ENCODE results near the gene PPP2R5C.
"Not testable (repeated sequence)": the region's sequence is repeated elsewhere in the genome, so short reads cannot be mapped to it uniquely, and the experiment has no call there.

Gene PPP2R5C

DNA sequence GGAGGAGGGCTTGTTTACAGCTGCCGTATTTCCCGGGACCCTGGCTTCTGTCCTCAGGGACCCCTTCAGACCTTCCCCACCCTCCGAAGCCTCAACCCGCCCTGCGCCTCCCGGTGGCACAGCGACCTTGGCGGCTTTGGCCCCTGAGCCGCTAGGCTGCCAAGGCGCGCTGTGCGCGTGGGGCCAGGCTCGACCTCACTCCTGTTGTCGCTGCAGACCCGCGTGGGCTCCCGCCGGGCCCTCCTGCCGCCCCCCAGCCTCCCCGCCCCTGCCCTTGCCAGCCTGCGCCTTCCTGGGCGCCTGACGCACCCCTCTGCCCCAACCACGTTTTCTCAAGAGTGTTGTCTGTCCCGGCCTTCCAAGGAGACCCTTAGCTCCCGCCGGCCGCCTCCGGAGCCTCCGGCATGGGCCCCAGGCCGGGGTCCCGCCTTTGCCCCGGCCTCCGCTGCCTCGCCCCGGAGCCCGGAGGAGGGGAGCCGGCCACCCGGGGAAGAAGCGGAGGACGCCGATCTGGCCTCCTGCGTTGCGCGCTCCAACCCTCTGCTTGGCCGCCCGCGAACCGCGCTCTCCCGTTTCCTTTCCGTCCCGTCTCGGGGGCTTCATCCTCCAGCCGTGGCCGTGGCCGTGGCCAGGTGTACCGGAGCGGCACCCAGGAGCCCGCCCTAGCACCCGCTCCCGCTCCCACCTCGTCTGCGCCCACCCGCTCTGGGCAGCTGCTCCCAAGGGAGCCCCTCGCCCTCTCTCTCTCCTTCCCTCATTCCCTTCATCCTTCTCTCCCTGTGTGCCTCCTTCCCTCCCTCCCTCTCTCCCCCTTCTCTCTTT is 19.9 kb downstream of the PPP2R5C start:
- no peak for DNase-seq

DNA sequence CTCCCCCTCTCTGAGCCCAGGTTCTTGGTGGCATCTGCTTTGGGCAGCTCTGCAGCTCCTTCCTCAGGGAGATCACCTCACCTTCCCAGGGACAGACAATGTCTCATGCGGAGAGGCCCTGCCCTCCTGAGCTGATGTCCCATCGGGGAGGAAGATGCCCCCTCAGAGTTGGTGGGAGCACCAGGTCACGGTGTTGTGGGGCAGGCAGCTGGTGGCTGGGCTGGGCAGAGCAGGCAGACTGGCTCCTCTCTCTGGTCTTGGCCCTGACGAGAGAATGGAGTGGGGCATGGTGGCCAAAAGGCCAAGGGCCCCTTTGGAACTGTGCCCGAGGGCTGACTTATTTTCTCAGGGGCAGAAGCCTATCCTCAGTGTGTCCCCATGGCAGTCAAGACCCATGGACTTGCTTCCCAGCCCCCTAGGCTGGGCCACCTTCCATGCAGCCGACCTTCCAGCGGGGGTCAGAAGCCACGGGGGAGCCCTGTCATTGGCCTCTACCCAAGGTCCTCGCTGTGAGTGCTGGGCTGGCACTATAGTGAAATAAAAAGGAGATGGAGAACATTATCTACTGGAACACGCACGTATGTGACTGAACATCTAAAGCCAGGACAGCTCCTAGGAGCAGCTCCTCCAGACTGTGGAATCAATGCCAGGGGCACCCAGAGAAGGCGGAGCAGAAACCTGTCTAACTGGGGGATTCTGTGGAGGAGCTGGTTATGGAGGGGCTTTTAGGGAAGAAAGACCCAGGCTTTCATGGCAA is 21.9 kb downstream of the PPP2R5C start:
- DNase-seq = no peak

DNA sequence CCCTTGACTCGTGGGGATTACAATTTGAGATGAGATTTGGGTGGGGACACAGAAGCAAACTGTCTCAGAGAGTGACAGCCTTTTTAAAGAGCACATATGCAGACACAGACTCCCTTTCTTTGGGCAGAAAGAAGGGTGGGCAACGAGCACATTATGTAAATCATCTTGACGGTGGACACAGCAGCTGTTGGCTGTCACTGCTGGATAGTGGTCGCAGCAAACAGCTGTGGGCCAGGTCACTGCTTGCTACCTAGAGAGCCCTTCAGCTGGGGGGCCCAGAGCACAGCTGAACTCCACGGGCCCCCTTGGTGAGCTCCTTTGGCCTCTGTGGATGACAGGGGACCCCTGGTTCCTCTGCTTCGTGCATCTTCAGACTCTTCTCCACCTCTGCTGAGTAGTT is 23.1 kb downstream of the PPP2R5C start:
- DNase-seq = no peak

DNA sequence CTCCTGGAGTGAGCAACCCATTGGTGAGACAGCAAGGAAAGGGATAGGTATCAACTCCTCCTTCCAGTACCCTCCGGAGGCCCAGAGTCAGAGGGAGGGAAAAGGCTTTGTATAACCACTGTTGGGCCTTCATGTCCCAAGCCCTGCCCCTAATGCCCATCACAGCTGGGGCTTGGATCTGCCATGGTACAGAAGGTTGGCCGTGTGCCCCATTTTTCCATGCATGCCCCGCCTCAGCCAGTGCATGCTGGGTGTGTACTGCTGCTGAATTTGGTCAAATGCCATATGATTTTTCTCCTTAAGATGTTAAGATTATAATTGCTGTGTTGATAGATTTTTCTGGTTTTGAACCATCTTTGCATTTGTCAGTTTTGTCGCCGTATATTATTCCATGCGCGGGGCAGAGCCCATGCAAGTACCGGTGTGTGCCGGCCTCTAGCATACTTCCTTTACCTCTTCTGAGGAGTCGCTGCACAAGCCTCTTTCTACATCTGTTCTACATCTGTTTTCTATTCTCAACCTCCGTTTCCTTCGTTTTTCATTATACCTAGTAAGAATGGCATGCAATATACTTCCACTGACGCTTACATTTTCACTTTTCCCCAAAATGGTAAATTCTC is 26.6 kb downstream of the PPP2R5C start:
- DNase-seq = no peak

DNA sequence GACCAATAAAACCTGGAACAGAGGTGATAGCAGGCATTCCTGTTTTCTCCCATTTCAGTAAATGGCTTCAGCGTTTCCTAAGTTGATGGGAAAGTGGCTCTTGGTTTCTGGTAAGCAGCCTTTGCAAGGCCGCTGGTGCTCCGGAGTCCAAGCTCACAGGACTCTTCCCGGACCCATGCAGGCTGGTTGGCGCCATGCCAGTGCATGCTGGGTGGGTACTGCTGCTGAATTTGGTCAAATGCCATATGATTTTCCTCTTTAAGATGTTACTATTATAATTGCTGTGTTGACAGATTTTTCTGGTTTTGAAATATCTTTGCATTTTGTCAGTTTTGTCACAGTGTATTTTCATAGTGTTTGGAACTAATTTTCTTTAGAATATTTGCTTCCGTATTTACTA is 27.7 kb downstream of the PPP2R5C start:
- DNase-seq = no peak

DNA sequence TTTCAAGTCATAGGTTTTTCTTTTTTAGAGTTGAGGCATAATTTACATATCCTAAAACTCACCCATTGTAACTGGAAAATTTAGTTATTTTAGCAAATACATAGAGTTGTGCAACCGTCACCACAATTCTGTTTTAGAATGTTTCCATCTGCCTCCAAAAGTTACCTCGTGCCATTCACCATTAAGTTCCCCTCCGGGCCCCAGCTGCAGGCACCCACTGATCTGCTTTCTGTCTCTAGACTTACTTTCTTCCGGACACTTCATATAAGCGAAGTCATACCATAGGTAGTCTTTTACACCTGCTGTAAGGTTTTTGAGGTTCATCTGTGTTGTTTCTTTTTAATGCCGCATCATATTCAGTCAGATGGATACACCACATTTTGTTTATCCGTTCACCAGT is 28.7 kb downstream of the PPP2R5C start:
- DNase-seq = peak in 1 of 2 donors; percentile 17

DNA sequence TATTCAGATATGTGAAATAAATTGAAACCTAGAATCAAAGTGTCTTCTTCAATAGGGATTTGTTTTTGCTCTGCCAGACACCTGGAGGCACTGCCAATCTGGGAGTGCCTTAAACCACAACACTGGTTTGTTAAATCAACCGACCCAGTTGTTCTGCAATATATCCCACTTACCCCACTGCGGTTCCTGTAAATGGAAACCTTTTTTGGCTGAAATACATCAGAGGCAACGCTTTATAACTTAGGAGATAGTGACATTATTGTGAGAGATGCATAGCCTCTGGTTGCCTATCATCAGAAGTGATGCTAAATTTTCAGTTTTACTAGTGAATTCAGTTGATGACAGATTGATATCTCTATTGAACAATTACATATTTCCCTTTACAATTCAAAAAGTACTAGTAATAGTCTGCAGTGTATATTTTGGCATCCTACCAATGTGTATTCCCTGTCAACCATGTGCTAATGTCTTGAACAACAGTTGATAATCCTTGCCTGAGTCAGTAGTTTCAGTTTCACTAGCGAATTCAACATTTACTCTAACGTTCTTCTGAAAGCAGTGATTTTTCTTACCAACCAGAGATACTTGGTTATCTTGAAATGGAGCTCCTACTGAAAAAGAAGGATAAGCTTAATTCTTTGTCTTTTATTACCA is 30.5 kb downstream of the PPP2R5C start:
- DNase-seq = no peak

DNA sequence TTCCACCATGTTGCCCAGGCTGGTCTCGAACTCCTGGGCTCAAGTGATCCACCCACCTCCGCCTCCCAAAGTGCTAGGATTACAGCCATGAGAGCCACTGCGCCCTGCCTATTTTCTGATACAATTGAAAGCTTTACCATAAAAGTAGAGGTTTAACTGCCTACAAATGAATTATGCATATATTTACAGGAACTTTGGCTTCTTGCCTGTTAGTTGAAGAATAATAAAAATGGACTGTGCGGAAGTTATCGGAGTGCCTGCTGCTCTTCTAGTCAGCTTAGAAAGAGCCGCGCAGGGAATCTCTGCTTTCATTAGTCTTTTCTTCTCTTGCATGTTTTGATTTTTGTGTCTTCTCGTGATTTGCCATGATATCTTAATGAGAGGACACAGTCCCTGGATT is 34.5 kb downstream of the PPP2R5C start:
- DNase-seq = no peak

DNA sequence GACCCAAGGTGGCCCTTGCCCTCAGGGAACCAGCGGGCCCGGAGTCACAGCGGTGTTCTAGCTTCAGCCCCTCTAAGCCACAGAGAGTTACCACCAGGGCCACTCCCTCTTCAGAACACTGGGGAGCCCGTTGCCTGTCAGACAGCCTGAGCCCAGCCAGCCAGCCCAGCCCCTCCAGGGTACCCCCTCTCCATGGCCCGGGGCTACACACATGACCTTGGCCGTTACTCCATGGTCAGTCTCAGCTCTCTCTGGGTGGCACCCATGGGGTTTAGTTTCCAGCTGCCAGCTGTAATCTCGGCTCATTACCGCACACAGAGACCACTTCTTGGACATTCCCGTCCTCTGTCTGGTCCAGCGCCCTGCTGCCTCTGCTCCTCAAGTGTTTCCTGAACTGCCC is 35.0 kb downstream of the PPP2R5C start:
- no peak for DNase-seq

DNA sequence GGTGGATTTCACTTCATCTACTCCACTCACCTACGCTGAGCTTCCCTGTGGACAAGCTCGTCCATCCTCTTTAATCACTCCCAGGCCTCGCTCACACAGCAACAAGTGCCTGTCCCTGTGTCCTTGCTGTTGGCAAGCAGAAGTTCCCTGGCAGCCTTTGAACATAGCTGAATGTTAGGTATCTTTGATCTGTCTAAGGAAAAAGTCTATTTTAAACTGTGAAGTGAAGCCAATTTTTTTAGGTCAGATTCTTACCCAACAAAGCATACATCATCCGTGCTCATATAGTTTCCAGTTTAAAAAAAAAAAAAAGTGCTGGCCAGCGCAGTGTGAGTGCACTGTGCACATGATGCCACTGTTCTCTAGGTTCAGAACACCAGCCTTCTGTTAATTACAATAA is 36.3 kb downstream of the PPP2R5C start:
- DNase-seq = no peak

DNA sequence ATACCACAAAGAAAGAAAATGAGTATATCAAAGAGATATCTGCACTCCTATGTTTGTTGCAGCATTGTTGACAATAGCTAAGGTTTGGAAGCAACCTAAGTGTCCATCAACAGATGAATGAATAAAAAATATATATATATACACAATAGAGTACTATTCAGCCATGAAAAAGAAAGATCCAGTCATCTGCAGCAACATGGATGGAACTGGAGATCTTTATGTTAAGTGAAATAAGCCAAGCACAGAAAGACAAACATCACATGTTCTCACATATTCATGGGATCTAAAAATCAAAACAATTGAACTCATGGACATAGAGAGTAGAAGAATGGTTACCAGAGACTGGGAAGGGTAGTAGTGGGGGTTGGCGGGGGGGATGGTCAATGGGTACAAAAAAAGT is 42.9 kb downstream of the PPP2R5C start:
- DNase-seq = not testable (repeated sequence)

DNA sequence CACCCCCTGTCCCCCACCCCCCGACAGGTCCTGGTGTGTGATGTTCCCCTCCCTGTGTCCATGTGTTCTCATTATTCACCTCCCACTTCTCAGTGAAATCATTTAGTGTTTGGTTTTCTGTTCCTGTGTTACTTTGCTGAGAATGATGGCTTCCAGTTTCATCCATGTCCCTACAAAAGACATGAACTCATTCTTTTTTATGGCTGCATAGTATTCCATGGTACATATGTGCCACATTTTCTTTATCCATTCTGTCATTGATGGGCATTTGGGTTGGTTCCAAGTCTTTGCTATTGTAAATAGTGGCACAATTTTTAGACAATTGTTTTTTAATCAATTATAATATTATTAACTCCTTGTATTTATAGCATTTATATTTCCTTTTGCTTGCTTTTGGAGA is 44.7 kb downstream of the PPP2R5C start:
- DNase-seq = not testable (repeated sequence)

DNA sequence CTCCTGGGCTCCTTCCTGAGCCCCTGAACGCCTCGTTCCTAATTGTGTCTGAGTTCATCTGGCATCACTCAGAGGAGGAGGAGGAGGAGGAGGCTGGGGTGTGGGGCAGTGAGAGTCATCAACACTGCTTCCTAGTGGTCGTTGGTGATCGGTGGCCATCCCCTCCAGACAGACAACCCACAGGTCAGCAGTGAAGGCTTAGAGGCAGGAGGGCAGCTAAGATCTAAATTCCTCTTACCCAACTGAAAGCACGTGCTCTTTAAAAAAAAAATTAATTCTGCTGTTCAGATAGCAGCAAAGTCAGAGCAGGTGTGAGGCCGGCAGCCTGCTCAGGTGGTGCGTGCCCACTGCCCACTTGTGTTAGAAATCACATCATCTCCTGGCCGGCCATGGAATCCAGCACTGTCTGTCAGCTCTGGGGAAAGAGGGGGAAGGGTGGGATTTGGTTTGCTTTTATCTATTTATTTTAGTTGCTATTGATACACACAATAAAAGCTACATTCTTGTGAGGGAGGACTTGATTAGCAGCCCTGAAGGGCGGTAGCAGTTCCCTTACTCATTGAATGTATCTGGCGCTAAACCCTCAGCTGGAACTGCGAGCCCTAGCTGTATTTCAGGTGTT is 46.6 kb downstream of the PPP2R5C start:
- DNase-seq = no peak

DNA sequence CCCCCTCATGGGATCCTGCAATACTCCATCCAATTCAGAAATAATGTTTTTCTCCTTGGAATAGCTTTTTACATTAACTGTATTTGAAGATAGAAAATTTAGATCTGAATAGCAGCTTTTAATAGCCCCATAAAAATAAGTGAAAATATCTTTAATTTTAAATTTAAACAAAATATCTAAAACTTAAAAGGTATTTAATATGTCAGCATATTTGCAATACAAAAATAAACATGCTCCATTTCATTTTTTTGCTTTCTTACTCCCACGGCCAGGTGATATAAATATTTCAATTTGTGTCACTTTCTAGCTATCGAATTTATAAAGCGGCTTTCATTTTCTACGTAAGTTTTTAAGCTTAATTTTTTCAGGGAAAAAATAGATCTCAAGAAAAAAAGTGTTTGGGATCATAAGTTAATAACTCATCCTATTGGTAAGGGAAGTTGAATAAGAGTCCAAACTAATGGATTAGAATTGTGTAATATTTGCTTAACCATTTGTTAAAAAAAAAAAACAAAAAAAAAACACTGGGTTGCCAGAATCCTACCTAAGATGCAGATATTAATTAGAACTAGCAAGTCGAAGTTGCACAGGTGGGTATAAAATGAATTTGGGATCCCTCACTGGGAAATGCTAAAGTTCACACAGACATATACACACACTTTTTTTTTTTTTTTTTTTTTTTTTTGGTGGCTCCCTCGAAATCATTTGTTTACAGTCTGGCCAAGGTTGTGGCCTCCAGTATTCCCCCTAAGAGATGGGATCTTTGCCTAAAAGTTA is 47.6 kb downstream of the PPP2R5C start:
- DNase-seq = peak in 1 of 2 donors; percentile 24

DNA sequence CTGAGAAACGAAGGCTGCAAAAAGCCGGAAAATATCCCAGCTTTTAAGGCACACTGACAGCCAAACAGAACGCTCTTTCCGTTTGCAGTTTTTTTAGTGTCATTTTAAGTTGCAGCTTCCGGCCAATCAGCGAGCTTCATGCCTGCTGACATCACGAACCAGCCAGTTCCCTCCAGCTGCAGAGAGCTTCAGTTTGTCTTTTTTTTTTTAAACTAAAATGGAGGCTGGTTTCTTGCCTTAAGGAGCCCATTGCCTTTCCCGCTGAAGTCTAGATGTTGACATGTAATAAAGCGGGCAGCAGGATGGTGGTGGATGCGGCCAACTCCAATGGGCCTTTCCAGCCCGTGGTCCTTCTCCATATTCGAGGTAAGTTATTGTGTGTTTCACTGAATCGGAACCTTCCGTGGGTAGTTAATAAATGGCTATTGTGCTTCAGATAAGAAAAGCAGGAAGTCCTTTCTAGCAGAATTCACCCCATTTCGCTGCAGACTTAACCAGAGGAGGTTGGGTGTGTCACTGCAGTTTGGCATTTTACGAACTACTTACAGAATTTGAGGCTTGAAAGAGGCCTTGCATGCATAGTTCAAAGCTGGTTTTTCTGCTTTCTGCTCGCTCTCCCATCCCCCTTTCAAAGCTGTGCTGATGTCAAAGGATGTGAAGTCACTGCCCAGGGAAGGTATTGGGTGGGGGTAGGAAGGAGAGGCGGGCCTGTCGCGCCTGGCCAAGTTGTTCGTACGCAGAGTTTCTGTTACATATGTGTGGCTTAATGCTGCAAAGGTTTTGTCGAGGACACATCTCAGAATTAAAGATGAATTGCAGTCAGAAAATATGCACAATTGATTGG is 48.4 kb downstream of the PPP2R5C start:
- DNase-seq = peak; percentile 94 to 95

DNA sequence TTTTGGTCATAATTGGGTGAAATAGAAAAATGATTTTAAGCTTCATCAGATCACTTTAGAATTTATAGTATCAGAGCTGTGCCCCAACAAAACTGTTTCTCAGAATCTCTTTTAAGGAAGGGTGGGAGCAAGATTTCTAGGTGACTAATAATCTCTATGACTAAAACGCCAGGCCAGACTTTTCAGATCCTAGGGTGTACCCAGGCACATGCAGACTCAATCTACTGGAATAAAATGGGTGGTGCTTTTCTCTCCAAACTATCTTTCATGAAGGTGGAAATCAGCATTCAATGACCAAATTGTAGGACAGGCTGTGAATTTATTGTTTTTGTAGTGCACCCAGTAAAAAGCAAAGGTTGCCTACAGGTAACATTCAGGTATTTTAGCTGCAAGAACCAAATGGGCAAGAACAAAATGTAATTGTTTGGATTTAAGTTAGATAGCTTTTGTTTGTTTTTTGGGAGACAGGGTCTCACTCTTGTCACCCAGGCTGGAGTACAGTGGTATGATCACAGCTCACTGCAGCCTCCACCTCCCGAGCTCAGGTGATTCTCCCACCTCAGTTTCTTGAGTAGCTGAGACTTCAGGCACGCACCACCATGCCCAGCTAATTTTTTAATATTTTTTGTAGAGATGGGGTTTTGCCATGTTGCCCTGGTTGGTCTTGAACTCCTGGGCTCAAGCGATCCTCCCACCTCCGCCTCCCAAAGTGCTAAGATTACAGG is 49.5 kb downstream of the PPP2R5C start:
- peak in 1 of 2 donors; percentile 41 for DNase-seq

DNA sequence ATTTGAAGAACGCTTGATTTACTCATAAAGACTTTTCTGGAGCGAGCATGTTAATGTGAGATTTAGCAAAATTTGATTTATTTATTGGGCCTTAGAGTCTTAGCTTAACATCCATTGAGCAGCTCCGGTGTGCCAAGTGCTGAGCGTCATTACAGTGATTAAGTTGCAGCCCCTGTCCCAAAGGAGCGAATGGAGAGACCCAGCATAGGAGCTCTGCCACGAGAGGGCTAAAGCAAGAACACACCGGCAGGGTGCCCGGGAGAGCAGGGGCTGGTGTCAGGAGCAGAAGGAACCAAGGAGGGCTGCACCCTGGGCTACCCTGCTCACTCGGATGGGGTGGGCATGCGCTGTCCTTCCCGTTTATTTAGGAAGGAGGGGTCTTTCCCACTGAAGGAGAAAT is 50.6 kb downstream of the PPP2R5C start:
- no peak for DNase-seq

DNA sequence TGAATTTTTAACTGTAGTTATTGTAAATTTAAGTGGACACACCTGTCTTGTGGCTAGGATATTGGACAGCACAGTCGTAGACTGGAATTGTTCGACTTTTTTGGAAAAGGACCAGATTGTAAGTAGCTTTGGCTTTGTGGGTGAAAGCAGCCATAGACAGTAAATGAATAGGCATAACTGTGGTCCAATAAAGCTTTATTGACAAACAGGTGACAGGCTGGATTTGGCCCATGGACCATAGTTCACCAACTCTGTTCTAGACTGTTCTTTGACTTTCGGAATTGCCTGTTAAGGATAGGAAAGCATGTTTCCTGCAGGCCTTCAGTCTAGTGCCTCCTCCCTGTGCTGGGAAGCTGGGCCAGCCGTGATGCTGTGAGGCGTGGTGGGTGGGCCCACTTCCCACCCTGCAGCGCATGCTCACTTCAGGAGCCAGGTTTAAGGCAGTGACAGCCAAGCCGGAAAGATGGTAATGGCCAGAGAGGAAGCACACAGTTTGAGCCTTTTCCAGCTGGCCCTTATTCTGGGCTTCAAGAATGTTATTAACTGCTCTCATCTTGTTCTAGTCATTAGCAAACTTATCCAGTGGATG is 51.8 kb downstream of the PPP2R5C start:
- DNase-seq = no peak

DNA sequence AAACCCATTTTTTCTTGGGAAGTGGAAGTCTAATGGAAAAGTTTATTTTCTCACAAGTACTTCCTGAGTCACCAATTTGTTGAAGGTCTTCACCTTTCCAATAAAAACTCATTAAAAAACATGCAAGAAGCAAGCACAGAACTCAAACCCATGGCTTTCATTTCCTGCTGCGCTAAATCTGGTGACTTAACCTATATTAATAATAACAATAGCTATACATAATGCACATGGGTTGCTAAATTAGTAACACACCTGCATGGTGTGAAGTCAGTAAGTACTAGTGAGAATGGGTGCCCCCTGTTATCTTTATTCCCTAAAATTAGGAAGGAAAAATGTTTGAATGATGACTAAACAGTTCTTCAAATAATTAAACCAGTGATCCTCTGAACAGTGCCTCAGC is 52.3 kb downstream of the PPP2R5C start:
- DNase-seq = no peak

DNA sequence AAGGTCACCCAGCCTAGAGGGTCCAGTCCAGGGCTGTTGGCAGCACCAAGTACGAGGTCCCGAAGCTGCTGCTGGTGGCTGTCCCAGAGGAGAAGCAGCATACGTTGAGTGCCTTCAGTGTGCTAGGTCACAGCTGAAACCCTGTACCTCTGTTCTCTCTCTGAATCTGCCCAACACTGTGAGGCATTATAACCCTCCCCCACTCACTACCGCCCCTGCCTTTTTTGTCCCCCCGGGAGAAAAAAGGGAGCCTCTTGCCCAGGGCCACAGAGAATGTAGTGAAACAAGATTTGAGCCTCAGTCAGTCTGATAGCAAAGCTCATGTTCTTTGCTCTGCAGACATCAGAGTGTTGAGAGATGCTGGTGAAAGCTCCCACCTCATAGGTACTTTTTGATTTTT is 53.4 kb downstream of the PPP2R5C start:
- no peak for DNase-seq
